Measurements from ENCODE around the gene PXDN.

PXDN gene

GRCh38 chr2:1744446-1745170 is at the start of gene PXDN:
PXDN (minus strand) TSS chr2:1744515; CDS start chr2:1744455, 60 bp downstream.
- Histone ChIP-seq H3K27me3 (ENCODE audit: insufficient read depth, low read length, poor library complexity) (no peaks in the 10 kb centered on the region), H3K79me2 (ENCODE audit: insufficient read depth, low read length) (no peaks in the 10 kb centered on the region), H3K9ac (ENCODE audit: low read depth, low read length) (no peak within 1 kb of the TSS), H3K9me3 (ENCODE audit: insufficient read depth, low read length, severe bottlenecking) (no peaks in the 10 kb centered on the region), H2AFZ (ENCODE audit: low read depth, low read length) (no peak within 1 kb of the TSS), H3K36me3 (ENCODE audit: insufficient read depth, low read length) (no peaks in the 10 kb centered on the region), H3K4me3 (ENCODE audit: low read depth in 1 of 2, low read length in 2 of 2) (no peak within 1 kb of the TSS), H3K4me1 (ENCODE audit: insufficient read depth, low read length) (no peaks in the 10 kb centered on the region), H3K4me2 (ENCODE audit: insufficient read depth, low read length) (no peak within 1 kb of the TSS), H4K20me1 (ENCODE audit: insufficient read depth, low read length) (no peaks in the 10 kb centered on the region), H3K27ac (ENCODE audit: low read length) (no peak within 1 kb of the TSS)
- no peak for TF ChIP-seq CTCF (IDR thresholded peaks at IDR 0.05; ENCODE audit: borderline replicate concordance, extremely low read depth, low read length, poor library complexity, severe bottlenecking)
- no peak for TF ChIP-seq EZH2 (IDR thresholded peaks at IDR 0.05; ENCODE audit: borderline replicate concordance, low read depth, low read length, severe bottlenecking)
- DNase-seq (no peak), ATAC-seq (ENCODE audit: insufficient read depth, low read depth) (no peak)

- no peak for ATAC-seq (ENCODE audit: insufficient read depth, low read depth)
- H3K4me3 ChIP-seq (ENCODE audit: low read depth in 1 of 2, low read length in 2 of 2) = no peak overlapping the region
- no peak overlapping the region for H3K27ac ChIP-seq (ENCODE audit: low read length)
- no peaks in the 10 kb centered on the region for H4K20me1 ChIP-seq (ENCODE audit: insufficient read depth, low read length)
- H3K9me3 ChIP-seq (ENCODE audit: insufficient read depth, low read length, severe bottlenecking) = no peaks in the 10 kb centered on the region
- H2AFZ ChIP-seq (ENCODE audit: low read depth, low read length) = no peak overlapping the region
- TF ChIP-seq CTCF (IDR thresholded peaks at IDR 0.05; ENCODE audit: borderline replicate concordance, extremely low read depth, low read length, poor library complexity, severe bottlenecking) = no peak
- TF ChIP-seq EZH2 (IDR thresholded peaks at IDR 0.05; ENCODE audit: borderline replicate concordance, low read depth, low read length, severe bottlenecking) = no peak
- H3K9ac ChIP-seq (ENCODE audit: low read depth, low read length) = no peak overlapping the region
- H3K79me2 ChIP-seq (ENCODE audit: insufficient read depth, low read length) = no peaks in the 10 kb centered on the region
- no peaks in the 10 kb centered on the region for H3K4me1 ChIP-seq (ENCODE audit: insufficient read depth, low read length)
- no peak for DNase-seq
- H3K36me3 ChIP-seq (ENCODE audit: insufficient read depth, low read length) = no peaks in the 10 kb centered on the region
- no peak overlapping the region for H3K4me2 ChIP-seq (ENCODE audit: insufficient read depth, low read length)
- H3K27me3 ChIP-seq (ENCODE audit: insufficient read depth, low read length, poor library complexity) = peaks cover 6% of the 10 kb centered on the region
Observed at GRCh38 chr2:1793868-1794445, 49.6 kb upstream of the PXDN start.

- Histone ChIP-seq H3K27me3 (ENCODE audit: insufficient read depth, low read length, poor library complexity) (peaks cover 6% of the 10 kb centered on the region), H3K4me2 (ENCODE audit: insufficient read depth, low read length) (no peak overlapping the region), H3K27ac (ENCODE audit: low read length) (no peak overlapping the region), H3K9ac (ENCODE audit: low read depth, low read length) (no peak overlapping the region), H3K36me3 (ENCODE audit: insufficient read depth, low read length) (no peaks in the 10 kb centered on the region), H2AFZ (ENCODE audit: low read depth, low read length) (no peak overlapping the region), H3K9me3 (ENCODE audit: insufficient read depth, low read length, severe bottlenecking) (no peaks in the 10 kb centered on the region), H3K4me1 (ENCODE audit: insufficient read depth, low read length) (no peaks in the 10 kb centered on the region), H4K20me1 (ENCODE audit: insufficient read depth, low read length) (no peaks in the 10 kb centered on the region), H3K79me2 (ENCODE audit: insufficient read depth, low read length) (no peaks in the 10 kb centered on the region), H3K4me3 (ENCODE audit: low read depth in 1 of 2, low read length in 2 of 2) (no peak overlapping the region)
- TF ChIP-seq EZH2 (IDR thresholded peaks at IDR 0.05; ENCODE audit: borderline replicate concordance, low read depth, low read length, severe bottlenecking) (no peak), CTCF (IDR thresholded peaks at IDR 0.05; ENCODE audit: borderline replicate concordance, extremely low read depth, low read length, poor library complexity, severe bottlenecking) (no peak)
- DNase-seq (no peak), ATAC-seq (ENCODE audit: insufficient read depth, low read depth) (no peak)
Observed at GRCh38 chr2:1793001-1793867, 48.9 kb upstream of the PXDN start.
